ENCODE data around the gene CNNM4. TPM values are rescaled to one million over a fixed set of nuclear protein-coding genes. Genes with fewer than 3 reads are reported as not detected.

Gene CNNM4
- total and polyA plus RNA-seq, 10 donors: 1.5 to 14.4 (median 7.8) TPM

DNA sequence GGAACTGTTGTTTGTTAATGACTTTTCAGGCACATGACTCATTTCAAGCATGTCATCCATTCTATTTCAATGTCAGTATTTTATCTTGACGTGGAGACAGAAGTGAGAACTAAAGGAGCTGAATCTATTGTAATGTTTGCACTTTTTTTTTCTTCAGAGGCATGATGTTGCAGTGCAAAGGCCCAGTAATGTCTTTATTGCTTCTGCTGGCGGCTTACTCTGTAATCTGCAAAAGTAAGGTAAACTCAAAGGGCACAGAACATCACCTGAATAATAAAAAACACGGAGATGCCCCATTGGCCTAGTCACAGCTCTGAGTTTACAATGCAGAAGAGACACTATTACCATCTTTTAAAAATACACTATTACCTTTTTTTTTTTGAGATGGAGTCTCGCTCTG, 53.0 kb downstream of the CNNM4 start:
- intact Hi-C loops (cut with DNase I; ENCODE audit: low total_unique reads): no loop called here
- peaks cover 21 to 43% (median 30%) of the 10 kb centered on the region in 6 donors for H3K4me1 ChIP-seq

GRCh38 chr2:96815326-96816126, 54.8 kb downstream of the CNNM4 start:
- 2 to 5% (median 2%) methylated on average over 15 to 60 of the region's 60 CpGs for WGBS, 5 donors
- H3K9me3 ChIP-seq: no peaks in the 10 kb centered on the region
- H3K27me3 ChIP-seq (replicated peaks in 1 of 7): no peaks in the 10 kb centered on the region
- DNase-seq: peak; percentile 83
- peak overlapping the region; percentile 72 to 91 (median 80) for H3K4me3 ChIP-seq
- peaks cover 0 to 39% (median 2%) of the 10 kb centered on the region in 6 donors for H3K36me3 ChIP-seq
- H3K27ac ChIP-seq: peak overlapping the region; percentile 96 to 99 (median 98)
- TF ChIP-seq, protein P1, sequence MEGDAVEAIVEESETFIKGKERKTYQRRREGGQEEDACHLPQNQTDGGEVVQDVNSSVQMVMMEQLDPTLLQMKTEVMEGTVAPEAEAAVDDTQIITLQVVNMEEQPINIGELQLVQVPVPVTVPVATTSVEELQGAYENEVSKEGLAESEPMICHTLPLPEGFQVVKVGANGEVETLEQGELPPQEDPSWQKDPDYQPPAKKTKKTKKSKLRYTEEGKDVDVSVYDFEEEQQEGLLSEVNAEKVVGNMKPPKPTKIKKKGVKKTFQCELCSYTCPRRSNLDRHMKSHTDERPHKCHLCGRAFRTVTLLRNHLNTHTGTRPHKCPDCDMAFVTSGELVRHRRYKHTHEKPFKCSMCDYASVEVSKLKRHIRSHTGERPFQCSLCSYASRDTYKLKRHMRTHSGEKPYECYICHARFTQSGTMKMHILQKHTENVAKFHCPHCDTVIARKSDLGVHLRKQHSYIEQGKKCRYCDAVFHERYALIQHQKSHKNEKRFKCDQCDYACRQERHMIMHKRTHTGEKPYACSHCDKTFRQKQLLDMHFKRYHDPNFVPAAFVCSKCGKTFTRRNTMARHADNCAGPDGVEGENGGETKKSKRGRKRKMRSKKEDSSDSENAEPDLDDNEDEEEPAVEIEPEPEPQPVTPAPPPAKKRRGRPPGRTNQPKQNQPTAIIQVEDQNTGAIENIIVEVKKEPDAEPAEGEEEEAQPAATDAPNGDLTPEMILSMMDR (IDR thresholded peaks at IDR 0.05 in 8 of 11, conservative IDR thresholded peaks at IDR 0.05 in 3 of 11): no peak
- TF ChIP-seq POLR2A (IDR thresholded peaks at IDR 0.05): no peak
- no peak for TF ChIP-seq POLR2AphosphoS5 (IDR thresholded peaks at IDR 0.05)
- intact Hi-C loops (cut with DNase I; ENCODE audit: low total_unique reads): no loop called here
- H3K4me1 ChIP-seq: peaks cover 39 to 48% (median 43%) of the 10 kb centered on the region in 6 donors

More for the DNA sequence above, 53.0 kb downstream of the CNNM4 start:
- no peak for DNase-seq
- Histone ChIP-seq H3K27ac (no peak overlapping the region), H3K36me3 (peaks cover 0 to 40% (median 6%) of the 10 kb centered on the region in 6 donors), H3K27me3 (replicated peaks in 1 of 7) (no peaks in the 10 kb centered on the region), H3K4me3 (no peak overlapping the region), H3K9me3 (no peaks in the 10 kb centered on the region)
- TF ChIP-seq POLR2AphosphoS5 (IDR thresholded peaks at IDR 0.05): no peak
- TF ChIP-seq, protein P1 (IDR thresholded peaks at IDR 0.05 in 8 of 11, conservative IDR thresholded peaks at IDR 0.05 in 3 of 11): no peak
- no peak for TF ChIP-seq POLR2A (IDR thresholded peaks at IDR 0.05)
- 90 to 96% (median 93%) methylated on average over 4 of the region's 4 CpGs for WGBS, 5 donors

- 0 to 1% (median 0%) methylated on average over 40 to 103 of the region's 103 CpGs for WGBS, 5 donors
- intact Hi-C loops (cut with DNase I; ENCODE audit: low total_unique reads): no loop called here
- peaks cover 45 to 54% (median 50%) of the 10 kb centered on the region in 6 donors for H3K4me1 ChIP-seq
Observed at GRCh38 chr2:96816127-96816835, 55.6 kb downstream of the CNNM4 start, which contains the start of gene CNNM3. TSS of gene CNNM3 (plus strand) at chr2:96816268. CDS start at chr2:96816278, 10 bp downstream.

More at GRCh38 chr2:96816127-96816835, 55.6 kb downstream of the CNNM4 start, which contains the start of gene CNNM3:
- Histone ChIP-seq H3K36me3 (peaks cover 0 to 38% (median 2%) of the 10 kb centered on the region in 6 donors), H3K9me3 (no peaks in the 10 kb centered on the region), H3K27me3 (replicated peaks in 1 of 7) (no peaks in the 10 kb centered on the region), H3K4me3 (peak within 1 kb of the TSS; percentile 72 to 91 (median 80)), H3K27ac (peak within 1 kb of the TSS; percentile 96 to 99 (median 98))
- peak; percentile 99 for DNase-seq
- TF ChIP-seq POLR2AphosphoS5 (IDR thresholded peaks at IDR 0.05) (peak; percentile 96 to 97 (median 96)), POLR2A (IDR thresholded peaks at IDR 0.05) (peak in 2 of 3 donors; percentile 78 to 89)
- TF ChIP-seq, protein P1 (IDR thresholded peaks at IDR 0.05 in 8 of 11, conservative IDR thresholded peaks at IDR 0.05 in 3 of 11): peak; percentile 65 to 95 (median 87)
